ENCODE measurements around the gene SLC17A4. TPM values are rescaled to one million over a fixed set of nuclear protein-coding genes. Genes with fewer than 3 reads are reported as not detected.

Gene SLC17A4
- total RNA-seq, 2 donors from 2014 or later, result not detected

GRCh38 chr6:25757936-25758642, 3.5 kb downstream of the SLC17A4 start:
- Histone ChIP-seq H3K36me3 (no peaks in the 10 kb centered on the region), H3K27ac (no peak overlapping the region), H3K4me1 (ENCODE audit: control insufficient read depth in 1 of 2, low read depth in 2 of 2) (no peaks in the 10 kb centered on the region), H3K27me3 (replicated peaks; ENCODE audit: insufficient read depth) (no peaks in the 10 kb centered on the region), H3K4me3 (no peak overlapping the region), H3K9me3 (no peaks in the 10 kb centered on the region)
- TF ChIP-seq CTCF (IDR thresholded peaks at IDR 0.05), result no peak
- ATAC-seq (ENCODE audit: insufficient number of reproducible peaks, low FRiP score, low read depth) (no peak), DNase-seq (ENCODE audit: low spot score) (no peak)

DNA sequence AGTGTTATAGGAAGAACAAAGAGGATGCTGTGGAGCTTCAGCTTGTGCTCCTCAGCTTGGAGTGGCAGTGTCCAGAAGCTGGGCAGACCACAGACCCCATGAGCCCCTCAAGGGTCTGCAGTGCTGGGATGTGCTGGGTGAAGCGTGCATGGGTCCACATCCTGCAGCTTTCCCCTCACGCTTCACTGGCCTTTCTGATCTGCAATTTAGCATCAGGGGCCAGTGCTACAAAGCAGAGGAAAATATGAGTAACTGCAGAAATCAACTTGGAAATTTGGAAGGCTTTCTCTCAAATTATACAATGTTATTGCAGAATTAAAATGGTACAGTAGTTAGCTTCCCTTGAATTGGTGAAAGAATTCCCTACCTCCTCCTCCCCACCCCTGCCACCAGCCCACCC, 10.1 kb downstream of the SLC17A4 start:
- no peaks in the 10 kb centered on the region for H3K36me3 ChIP-seq
- ATAC-seq (ENCODE audit: insufficient number of reproducible peaks, low FRiP score, low read depth) (no peak), DNase-seq (ENCODE audit: low spot score) (no peak)
- no peak overlapping the region for H3K4me3 ChIP-seq
- H3K9me3 ChIP-seq, result no peaks in the 10 kb centered on the region
- no peak overlapping the region for H3K27ac ChIP-seq
- no peaks in the 10 kb centered on the region for H3K27me3 ChIP-seq (replicated peaks; ENCODE audit: insufficient read depth)
- no peak for TF ChIP-seq CTCF (IDR thresholded peaks at IDR 0.05)
- no peaks in the 10 kb centered on the region for H3K4me1 ChIP-seq (ENCODE audit: control insufficient read depth in 1 of 2, low read depth in 2 of 2)

- no peaks in the 10 kb centered on the region for H3K36me3 ChIP-seq
- TF ChIP-seq CTCF (IDR thresholded peaks at IDR 0.05), result no peak
- ATAC-seq (ENCODE audit: insufficient number of reproducible peaks, low FRiP score, low read depth) (no peak), DNase-seq (ENCODE audit: low spot score) (no peak)
- no peaks in the 10 kb centered on the region for H3K4me1 ChIP-seq (ENCODE audit: control insufficient read depth in 1 of 2, low read depth in 2 of 2)
- H3K27ac ChIP-seq, result no peak overlapping the region
- no peak overlapping the region for H3K4me3 ChIP-seq
- H3K27me3 ChIP-seq (replicated peaks; ENCODE audit: insufficient read depth), result no peaks in the 10 kb centered on the region
- no peaks in the 10 kb centered on the region for H3K9me3 ChIP-seq
These were observed 14.0 kb downstream of the SLC17A4 start for GRCh38 chr6:25768566-25768965.

DNA sequence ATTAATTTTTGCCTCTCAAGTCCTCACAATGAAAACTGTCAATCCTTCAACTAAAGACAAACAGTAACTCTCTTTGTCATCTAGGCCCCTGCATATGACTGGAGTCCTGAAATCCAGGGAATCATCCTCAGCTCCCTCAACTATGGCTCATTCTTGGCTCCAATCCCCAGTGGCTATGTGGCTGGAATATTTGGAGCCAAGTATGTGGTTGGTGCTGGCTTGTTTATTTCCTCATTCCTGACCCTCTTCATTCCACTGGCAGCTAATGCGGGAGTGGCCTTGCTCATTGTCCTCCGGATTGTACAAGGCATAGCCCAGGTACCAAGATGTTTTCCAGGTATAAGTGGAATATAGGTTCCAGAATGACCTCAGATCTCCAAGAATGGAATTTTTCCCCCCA, 15.4 kb downstream of the SLC17A4 start:
- TF ChIP-seq CTCF (IDR thresholded peaks at IDR 0.05), result no peak
- Histone ChIP-seq H3K36me3 (no peaks in the 10 kb centered on the region), H3K27me3 (replicated peaks; ENCODE audit: insufficient read depth) (no peaks in the 10 kb centered on the region), H3K4me3 (no peak overlapping the region), H3K27ac (no peak overlapping the region), H3K9me3 (no peaks in the 10 kb centered on the region), H3K4me1 (ENCODE audit: control insufficient read depth in 1 of 2, low read depth in 2 of 2) (no peaks in the 10 kb centered on the region)
- no peak for ATAC-seq (ENCODE audit: insufficient number of reproducible peaks, low FRiP score, low read depth)
- DNase-seq (ENCODE audit: low spot score), result no peak

DNA sequence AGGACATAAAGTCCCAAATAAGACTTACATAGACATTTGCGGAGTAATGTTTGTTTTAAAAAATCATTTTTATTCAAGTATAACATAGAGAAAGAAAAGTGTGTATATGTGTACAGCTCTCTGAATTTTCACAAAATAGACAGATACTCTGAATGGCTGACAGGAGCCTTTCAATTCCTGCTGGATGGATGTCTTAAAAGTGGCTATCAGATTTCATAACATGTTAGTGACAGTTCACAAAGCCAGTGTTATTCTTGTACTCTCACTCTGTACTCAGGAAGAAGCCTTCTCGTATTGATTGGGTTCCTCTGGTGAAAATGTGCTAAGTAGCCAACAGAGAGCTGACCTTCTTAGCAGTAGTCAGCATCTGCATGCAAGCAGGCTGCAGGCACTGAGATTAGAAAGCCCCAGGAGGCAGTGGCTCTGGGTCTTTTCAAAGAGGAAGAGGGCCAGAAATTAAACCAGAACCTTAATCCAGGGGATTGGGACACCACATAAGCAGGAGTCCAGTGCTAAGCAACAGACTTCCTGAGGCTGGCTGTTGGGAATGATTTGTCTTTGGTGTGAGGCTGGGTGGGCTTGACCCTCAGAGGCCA, 19.7 kb downstream of the SLC17A4 start:
- DNase-seq (ENCODE audit: low spot score), result no peak
- no peak overlapping the region for H3K4me3 ChIP-seq
- no peaks in the 10 kb centered on the region for H3K27me3 ChIP-seq (replicated peaks; ENCODE audit: insufficient read depth)
- no peaks in the 10 kb centered on the region for H3K36me3 ChIP-seq
- ATAC-seq (ENCODE audit: insufficient number of reproducible peaks, low FRiP score, low read depth), result no peak
- no peak overlapping the region for H3K27ac ChIP-seq
- no peaks in the 10 kb centered on the region for H3K9me3 ChIP-seq
- no peaks in the 10 kb centered on the region for H3K4me1 ChIP-seq (ENCODE audit: control insufficient read depth in 1 of 2, low read depth in 2 of 2)
- no peak for TF ChIP-seq CTCF (IDR thresholded peaks at IDR 0.05)
